HUES6 (cell line): ENCODE results near the gene USP36.

Source experiments
- H3K27ac ChIP-seq: 2 replicates; pipeline ENCODE4 v1.7.0; 2013; ENCODE audit warnings: low read depth, mild to moderate bottlenecking, low read length, inconsistent platforms
- H3K27me3 ChIP-seq: 2 replicates; pipeline ENCODE4 v1.6.1; 2013; ENCODE audit warnings: low read length; ENCODE audit not compliant: control insufficient read depth, insufficient read depth
- H3K36me3 ChIP-seq: 2 replicates; pipeline ENCODE4 v1.6.1; 2013; ENCODE audit warnings: low read length; ENCODE audit not compliant: control insufficient read depth, insufficient read depth
- H3K4me1 ChIP-seq: 2 replicates; pipeline ENCODE4 v1.6.1; 2013; ENCODE audit warnings: low read length; ENCODE audit not compliant: control insufficient read depth, insufficient read depth
- H3K4me3 ChIP-seq: 2 replicates; pipeline ENCODE4 v1.5.1; 2013; ENCODE audit warnings: low read depth, low read length
- H3K9ac ChIP-seq: one replicate; pipeline ENCODE4 v1.6.1; 2013; ENCODE audit warnings: mild to moderate bottlenecking, low read length
- H3K9me3 ChIP-seq: 2 replicates; pipeline ENCODE4 v1.6.1; 2013; ENCODE audit warnings: low read depth, low read length; ENCODE audit not compliant: control insufficient read depth, insufficient read depth

The USP36 gene

DNA sequence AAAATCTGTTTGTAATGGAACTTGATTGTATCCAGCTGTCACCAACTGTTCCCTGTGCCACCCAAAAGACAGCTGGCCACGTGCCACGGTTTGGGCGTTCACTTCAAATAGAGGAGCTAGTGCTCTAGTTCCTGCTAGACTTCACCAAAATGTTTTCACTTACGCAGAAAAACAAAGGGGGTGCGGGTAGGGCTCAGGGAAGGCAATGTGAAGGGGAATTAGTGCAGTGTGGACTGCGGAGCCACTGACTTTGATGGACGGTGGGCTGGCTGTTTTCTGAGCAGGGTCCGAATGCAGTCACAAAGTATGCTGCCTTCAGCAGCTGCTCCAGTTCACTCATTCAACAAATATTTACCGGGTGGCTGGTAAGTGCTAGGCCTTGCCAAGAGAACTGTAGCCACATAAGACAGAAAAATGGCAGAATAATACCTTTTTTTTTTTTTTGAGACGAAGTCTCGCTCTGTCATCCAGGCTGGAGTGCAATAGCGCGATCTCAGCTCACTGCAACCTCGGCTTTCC is 50.9 kb downstream of the USP36 start:
- Histone ChIP-seq H3K36me3 (peaks cover 28% of the 10 kb centered on the region), H3K4me3 (no peak overlapping the region), H3K4me1 (no peaks in the 10 kb centered on the region), H3K27me3 (no peaks in the 10 kb centered on the region), H3K27ac (no peak overlapping the region), H3K9ac (no peak overlapping the region), H3K9me3 (no peaks in the 10 kb centered on the region)

DNA sequence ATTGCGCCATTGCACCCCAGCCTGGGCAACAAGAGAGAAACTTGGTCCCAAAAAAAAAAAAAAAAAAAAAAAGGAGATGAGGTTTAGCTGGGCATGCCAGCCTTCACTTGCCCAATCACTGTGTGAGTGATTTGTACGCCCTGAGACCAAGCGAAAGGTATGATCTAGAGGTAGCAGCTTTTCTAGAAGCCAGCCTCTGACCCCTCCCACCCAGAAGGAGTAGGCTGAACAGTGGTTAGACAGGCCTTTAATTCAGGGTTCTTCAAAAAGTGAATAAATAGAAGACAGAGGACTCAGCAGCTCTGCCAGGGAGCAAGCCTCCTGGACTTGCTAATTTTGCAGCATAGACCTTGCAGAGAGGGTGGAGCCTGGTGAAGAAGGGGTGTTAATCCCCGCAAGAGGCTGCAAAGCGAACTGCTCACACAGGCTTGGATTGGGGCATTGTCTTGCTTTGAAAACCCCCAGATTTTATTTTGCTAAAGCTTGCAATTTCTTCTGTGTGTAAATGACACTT is 51.4 kb downstream of the USP36 start:
- no peak overlapping the region for H3K27ac ChIP-seq
- H3K9me3 ChIP-seq = no peaks in the 10 kb centered on the region
- no peak overlapping the region for H3K4me3 ChIP-seq
- H3K9ac ChIP-seq = no peak overlapping the region
- no peaks in the 10 kb centered on the region for H3K4me1 ChIP-seq
- H3K27me3 ChIP-seq = no peaks in the 10 kb centered on the region
- peaks cover 23% of the 10 kb centered on the region for H3K36me3 ChIP-seq

DNA sequence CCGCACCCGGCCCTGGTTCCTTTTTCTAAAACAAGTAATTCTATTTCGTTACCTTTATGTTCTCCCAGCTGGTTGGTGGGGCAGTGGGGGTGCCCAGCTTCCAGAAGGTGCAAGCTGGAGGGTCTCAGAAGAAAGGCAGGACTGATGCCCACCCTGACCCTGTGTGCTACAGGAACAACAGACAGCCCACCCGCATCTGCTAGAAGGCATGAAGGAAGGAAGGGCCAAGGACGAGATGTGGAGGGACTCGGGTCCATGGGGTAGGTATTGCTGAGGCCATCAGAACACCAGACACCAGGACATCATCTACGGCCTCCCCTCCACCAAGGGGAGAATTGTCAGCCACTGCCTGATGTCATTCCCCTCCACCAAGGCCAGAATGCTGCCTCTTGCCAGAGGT is 52.2 kb downstream of the USP36 start:
- Histone ChIP-seq H3K4me3 (no peak overlapping the region), H3K36me3 (peaks cover 15% of the 10 kb centered on the region), H3K27me3 (no peaks in the 10 kb centered on the region), H3K9me3 (no peaks in the 10 kb centered on the region), H3K27ac (no peak overlapping the region), H3K9ac (no peak overlapping the region), H3K4me1 (no peaks in the 10 kb centered on the region)

DNA sequence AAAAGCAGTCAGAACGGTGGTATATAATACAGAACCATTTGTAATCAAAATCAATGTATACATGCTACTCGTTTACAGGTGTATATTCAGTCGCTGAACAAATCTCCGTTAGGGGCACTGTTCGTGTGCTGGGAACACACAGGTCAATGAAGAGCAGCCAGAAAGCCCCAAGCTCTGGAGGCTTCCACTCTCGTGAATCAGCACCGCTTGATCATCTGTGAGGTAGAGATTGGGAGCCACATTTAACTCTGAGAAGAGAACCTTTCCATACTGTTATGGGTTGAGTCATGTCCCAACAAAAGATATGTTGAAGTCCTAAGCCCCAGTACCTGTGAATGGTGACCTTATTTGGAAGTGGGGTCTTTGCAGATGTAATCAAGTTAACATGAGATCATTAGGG is 53.2 kb downstream of the USP36 start:
- Histone ChIP-seq H3K9me3 (no peaks in the 10 kb centered on the region), H3K4me3 (no peak overlapping the region), H3K36me3 (peaks cover 9% of the 10 kb centered on the region), H3K9ac (no peak overlapping the region), H3K27ac (no peak overlapping the region), H3K4me1 (no peaks in the 10 kb centered on the region), H3K27me3 (no peaks in the 10 kb centered on the region)

DNA sequence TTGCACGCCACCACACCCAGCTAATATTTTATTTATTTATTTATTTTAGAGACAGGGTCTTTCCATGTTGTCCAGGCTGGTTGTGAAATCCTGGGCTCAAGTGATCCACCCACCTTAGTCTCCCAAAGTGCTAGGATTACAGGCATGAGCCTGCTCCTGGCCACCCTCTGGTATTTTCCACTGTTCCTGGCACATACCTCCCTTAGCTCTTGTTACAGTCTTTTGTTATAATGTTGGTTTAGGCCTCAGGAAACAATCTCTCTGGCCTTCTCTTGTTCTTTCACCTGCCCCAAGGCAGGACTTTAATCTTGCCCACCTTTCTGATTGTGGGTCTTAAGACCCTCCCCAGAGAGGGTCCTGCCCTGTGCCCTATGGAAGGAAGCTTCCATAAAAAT is 55.0 kb downstream of the USP36 start:
- no peak overlapping the region for H3K27ac ChIP-seq
- H3K27me3 ChIP-seq = no peaks in the 10 kb centered on the region
- no peak overlapping the region for H3K9ac ChIP-seq
- H3K4me1 ChIP-seq = no peaks in the 10 kb centered on the region
- no peak overlapping the region for H3K4me3 ChIP-seq
- H3K9me3 ChIP-seq = no peaks in the 10 kb centered on the region
- H3K36me3 ChIP-seq = peaks cover 1% of the 10 kb centered on the region

DNA sequence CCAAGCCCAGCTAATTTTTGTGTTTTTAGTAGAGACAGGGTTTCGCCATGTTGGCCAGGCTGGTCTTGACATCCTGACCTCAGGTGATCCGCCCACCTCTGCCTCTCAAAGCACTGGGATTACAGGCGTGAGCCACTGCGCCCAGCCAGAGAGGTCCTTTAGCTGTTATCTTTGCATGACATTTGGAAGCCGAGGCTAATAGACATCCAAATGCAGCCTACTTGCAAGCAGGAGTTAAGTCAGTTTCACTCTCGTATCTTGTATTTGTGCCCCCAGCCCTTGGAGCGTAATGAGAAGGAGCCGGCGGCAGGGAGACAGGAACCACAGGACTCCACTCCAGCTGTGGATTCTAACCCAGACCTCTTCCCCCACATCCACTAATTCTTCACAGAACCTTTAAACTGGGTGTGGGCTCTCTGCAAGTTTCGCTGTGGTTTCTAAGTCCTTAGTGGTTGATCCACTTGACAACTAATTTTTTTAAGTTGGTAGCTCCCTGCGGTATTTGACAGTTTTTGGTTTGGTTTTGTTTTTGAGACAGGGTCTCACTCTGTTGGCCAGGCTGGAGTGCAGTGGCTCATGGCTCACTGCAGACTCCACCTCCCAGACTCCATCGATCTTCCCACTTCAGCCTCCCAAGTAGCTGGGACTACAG is 55.5 kb downstream of the USP36 start:
- H3K4me1 ChIP-seq = 0 out of 2 replicates have a peak, but pooled peaks cover 3% of the 10 kb centered on the region
- no peak overlapping the region for H3K27ac ChIP-seq
- no peaks in the 10 kb centered on the region for H3K27me3 ChIP-seq
- H3K9me3 ChIP-seq = no peaks in the 10 kb centered on the region
- H3K9ac ChIP-seq = no peak overlapping the region
- H3K36me3 ChIP-seq = no peaks in the 10 kb centered on the region; the same call in 1 of the 2 replicates
- no peak overlapping the region for H3K4me3 ChIP-seq

DNA sequence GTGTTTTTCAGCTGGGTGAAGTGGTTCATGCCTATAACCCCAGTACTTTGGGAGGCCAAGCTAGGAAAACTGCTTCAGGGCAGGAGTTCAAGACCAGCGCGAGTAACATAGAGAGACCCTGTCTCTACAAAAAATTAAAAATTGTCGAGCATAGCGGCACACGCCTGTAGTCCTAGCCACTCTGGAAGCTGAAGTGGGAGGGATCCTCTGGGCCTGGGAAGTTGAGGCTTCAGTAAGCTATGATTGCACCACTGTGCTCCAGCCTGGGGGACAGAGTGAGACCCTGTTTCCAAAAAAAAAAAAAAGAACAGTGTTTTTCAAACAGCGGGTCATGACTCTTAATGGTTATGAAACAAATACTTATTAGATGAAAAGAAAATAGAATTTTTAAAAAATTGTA is 56.3 kb downstream of the USP36 start:
- Histone ChIP-seq H3K4me1 (0 out of 2 replicates have a peak, but pooled peaks cover 3% of the 10 kb centered on the region), H3K27ac (no peak overlapping the region), H3K9ac (no peak overlapping the region)

DNA sequence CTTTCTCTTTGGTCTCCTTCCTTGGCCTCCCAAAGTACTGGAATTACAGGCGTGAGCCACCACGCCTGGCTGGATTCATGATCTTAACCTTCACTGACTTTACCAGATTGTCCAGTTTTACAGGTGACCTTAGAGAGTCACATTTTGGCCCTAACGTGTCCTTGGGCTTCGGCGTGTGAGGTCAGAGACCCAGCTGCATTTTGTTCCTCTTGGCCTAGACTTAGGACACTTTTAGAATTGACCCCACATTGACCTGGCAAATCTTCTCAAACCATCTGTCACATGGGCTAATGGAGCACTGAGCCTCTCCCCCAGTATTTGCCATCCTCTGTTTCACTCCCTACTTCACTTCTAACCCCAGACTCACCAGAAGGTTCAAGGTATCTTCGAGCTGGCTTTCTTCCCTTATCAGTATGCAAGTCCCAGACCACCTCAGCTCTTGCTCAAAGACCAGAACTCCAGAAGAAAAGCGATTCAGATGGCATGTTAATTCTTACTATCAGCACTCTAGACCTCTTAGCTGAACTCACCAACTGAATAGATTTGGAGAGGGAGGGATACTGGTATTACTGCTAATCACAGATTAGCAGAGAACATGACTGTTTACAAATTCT is 56.8 kb downstream of the USP36 start:
- Histone ChIP-seq H3K9me3 (no peaks in the 10 kb centered on the region), H3K4me3 (no peak overlapping the region), H3K36me3 (no peaks in the 10 kb centered on the region), H3K4me1 (0 out of 2 replicates have a peak, but pooled peaks cover 3% of the 10 kb centered on the region), H3K9ac (no peak overlapping the region), H3K27me3 (no peaks in the 10 kb centered on the region), H3K27ac (no peak overlapping the region)

More for the DNA sequence above, 56.3 kb downstream of the USP36 start:
- Histone ChIP-seq H3K27me3 (no peaks in the 10 kb centered on the region), H3K9me3 (no peaks in the 10 kb centered on the region), H3K36me3 (no peaks in the 10 kb centered on the region), H3K4me3 (no peak overlapping the region)

DNA sequence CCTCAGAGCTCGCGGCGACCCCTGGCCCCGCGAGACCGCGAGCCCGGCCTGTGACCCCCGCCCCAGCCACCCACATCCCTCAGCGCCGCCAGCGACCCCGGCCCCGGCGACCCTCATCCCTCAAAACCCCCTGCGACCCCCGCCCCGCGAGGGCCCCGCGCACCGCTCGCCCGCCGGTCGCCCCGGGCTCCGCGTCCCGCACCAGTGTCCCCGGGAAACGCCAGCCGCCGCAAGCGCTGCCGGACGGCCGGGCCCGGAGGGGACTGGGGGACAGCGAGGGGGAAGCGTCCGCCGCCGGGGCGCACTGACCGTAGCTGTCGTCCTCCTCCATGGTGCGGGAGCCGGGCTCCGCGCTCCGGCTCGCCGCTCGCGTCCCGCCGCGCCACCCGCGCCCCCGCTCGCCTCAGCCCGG is 58.7 kb downstream of the USP36 start, which contains the start of gene CYTH1:
Gene CYTH1 (minus strand): TSS at position 381 of the 412 bp plus-strand sequence. CDS start 50 bp downstream, at position 331.
- Histone ChIP-seq H3K9me3 (no peaks in the 10 kb centered on the region), H3K4me3 (peak within 1 kb of the TSS; percentile 83), H3K9ac (peak within 1 kb of the TSS; percentile 87), H3K36me3 (no peaks in the 10 kb centered on the region), H3K27ac (peak within 1 kb of the TSS; percentile 45; the same call in 1 of the 2 replicates), H3K27me3 (no peaks in the 10 kb centered on the region), H3K4me1 (0 out of 2 replicates have a peak, but pooled peaks cover 3% of the 10 kb centered on the region)

DNA sequence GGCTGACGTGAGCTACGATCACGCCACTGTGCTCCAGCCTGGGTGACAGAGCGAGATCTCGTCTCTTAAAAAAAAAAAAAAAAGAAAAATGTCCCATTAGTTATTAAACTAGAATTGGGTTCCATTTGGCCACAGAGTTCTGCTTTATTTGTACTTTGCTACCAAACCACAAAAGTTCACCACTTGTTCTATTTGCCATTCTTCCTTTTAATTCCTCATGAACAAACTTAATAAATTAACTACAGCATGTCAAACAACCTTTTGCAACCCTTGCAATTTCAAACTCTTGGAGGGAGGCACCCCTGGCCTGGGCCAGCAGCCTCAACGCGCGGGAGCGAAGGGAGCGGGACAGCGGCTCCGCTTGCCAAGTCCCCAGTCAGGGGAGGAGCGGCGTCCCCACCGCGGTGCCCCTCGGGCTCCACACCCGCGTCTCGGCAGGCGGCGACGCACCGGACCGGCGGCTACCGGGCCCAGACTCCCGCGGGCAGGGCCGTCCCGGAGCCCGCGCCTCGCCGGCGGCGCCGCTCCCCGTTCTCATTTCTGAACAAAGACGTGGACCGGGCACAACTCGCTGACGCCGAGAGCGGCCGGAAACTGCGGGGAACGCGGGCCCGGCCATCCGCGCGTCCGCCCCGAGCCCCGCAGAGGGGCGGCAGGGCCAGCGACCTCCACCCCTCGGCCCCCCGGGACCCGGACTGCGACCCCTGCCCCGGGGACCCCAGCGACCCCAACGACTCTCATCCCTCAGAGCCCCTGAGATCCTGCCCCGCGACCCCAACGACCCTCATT is 59.3 kb downstream of the USP36 start:
- no peaks in the 10 kb centered on the region for H3K36me3 ChIP-seq
- H3K9ac ChIP-seq = peak overlapping the region; percentile 87
- no peak overlapping the region for H3K27ac ChIP-seq
- H3K4me3 ChIP-seq = peak overlapping the region; percentile 83
- 0 out of 2 replicates have a peak, but pooled peaks cover 3% of the 10 kb centered on the region for H3K4me1 ChIP-seq
- no peaks in the 10 kb centered on the region for H3K27me3 ChIP-seq
- H3K9me3 ChIP-seq = no peaks in the 10 kb centered on the region
